Measurements from ENCODE around the gene TLE2. TPM values are rescaled to one million over a fixed set of nuclear protein-coding genes. Genes with fewer than 3 reads are reported as not detected.
A peak's percentile ranks its signal among the peaks of the same experiment; 100 is the strongest.

The TLE2 gene
- total and polyA plus RNA-seq, 2 experiments from 2014 or later, result 36.2 to 71.1 TPM

DNA sequence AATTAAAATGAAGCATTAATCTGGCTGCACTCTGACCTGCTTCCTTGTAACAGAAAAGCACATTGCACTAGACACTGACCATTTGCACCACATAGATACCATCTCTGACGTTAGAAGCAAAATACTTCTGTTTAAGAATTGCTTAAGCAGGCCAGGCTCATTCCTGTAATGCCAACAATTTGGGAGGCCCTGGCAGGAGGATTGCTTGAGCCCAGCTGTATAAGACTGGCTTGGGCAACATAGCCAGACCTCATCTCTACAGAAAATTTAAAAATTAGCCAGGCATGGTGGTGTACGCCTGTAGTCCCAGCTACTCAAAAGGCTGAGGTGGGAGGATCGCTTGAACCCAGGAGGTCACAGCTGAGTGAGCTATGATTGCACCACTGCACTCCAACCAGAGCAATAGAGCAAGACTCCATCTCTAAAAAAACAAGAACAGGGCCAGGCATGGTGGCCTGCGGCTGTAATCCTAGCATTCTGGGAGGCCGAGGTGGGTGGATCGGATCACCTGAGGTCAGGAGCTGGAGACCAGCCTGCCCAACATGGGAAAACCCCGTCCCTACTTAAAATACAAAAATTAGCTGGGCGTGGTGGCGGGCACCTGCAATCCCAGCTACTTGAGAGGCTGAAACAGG, 58.8 kb downstream of the TLE2 start:
- Histone ChIP-seq H3K79me2 (no peaks in the 10 kb centered on the region), H3K9me2 (replicated peaks; ENCODE audit: insufficient read depth) (no peaks in the 10 kb centered on the region), H4K20me1 (ENCODE audit: insufficient read depth, poor library complexity, severe bottlenecking) (no peaks in the 10 kb centered on the region), H3K4me3 (no peak overlapping the region), H3K9me3 (ENCODE audit: low read depth) (no peaks in the 10 kb centered on the region), H2AFZ (no peak overlapping the region), H3K36me3 (replicated peaks; ENCODE audit: insufficient read depth, low read depth) (no peaks in the 10 kb centered on the region), H3K27me3 (no peaks in the 10 kb centered on the region), H3K27ac (no peak overlapping the region), H3K4me1 (ENCODE audit: insufficient read depth) (peaks cover 11% of the 10 kb centered on the region), H3K4me2 (no peak overlapping the region)
- no peak for DNase-seq (ENCODE audit: low spot score)
- no peak for TF ChIP-seq EZH2 (IDR thresholded peaks at IDR 0.05; ENCODE audit: borderline replicate concordance)
- TF ChIP-seq EZH2phosphoT487 (IDR thresholded peaks at IDR 0.05; ENCODE audit: low read depth, severe bottlenecking, unreplicated experiment), result no peak
- TF ChIP-seq, protein P1, sequence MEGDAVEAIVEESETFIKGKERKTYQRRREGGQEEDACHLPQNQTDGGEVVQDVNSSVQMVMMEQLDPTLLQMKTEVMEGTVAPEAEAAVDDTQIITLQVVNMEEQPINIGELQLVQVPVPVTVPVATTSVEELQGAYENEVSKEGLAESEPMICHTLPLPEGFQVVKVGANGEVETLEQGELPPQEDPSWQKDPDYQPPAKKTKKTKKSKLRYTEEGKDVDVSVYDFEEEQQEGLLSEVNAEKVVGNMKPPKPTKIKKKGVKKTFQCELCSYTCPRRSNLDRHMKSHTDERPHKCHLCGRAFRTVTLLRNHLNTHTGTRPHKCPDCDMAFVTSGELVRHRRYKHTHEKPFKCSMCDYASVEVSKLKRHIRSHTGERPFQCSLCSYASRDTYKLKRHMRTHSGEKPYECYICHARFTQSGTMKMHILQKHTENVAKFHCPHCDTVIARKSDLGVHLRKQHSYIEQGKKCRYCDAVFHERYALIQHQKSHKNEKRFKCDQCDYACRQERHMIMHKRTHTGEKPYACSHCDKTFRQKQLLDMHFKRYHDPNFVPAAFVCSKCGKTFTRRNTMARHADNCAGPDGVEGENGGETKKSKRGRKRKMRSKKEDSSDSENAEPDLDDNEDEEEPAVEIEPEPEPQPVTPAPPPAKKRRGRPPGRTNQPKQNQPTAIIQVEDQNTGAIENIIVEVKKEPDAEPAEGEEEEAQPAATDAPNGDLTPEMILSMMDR (IDR thresholded peaks at IDR 0.05; ENCODE audit: poor library complexity), result no peak
- WGBS (ENCODE audit: low lambda C conversion rate, missing lambda C conversion rate), result 89% methylated on average over 9 of the region's 9 CpGs

DNA sequence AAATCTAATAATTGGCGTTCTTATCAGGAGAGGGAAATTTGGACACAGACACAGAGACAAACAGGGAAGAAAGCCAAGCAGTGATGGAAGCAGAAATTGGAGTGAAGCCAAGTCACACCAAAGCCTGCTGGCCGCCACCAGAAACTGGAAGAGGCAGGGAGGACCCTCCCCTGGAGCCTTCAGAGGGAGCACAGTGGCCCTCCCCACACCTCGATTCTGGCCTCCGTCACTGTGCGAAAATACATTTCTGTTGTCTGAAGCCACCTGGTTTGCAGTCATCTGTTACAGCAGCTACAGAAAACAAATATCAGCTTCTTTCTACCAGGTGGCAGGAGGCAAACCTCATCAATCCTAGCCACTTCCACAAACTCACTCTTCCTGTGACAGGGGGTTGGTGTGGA, 60.0 kb downstream of the TLE2 start:
- peak overlapping the region; percentile 56 for H2AFZ ChIP-seq
- H3K4me2 ChIP-seq, result peak overlapping the region; percentile 60
- H3K79me2 ChIP-seq, result no peaks in the 10 kb centered on the region
- no peaks in the 10 kb centered on the region for H3K9me3 ChIP-seq (ENCODE audit: low read depth)
- no peaks in the 10 kb centered on the region for H4K20me1 ChIP-seq (ENCODE audit: insufficient read depth, poor library complexity, severe bottlenecking)
- H3K4me1 ChIP-seq (ENCODE audit: insufficient read depth), result peaks cover 11% of the 10 kb centered on the region
- WGBS (ENCODE audit: low lambda C conversion rate, missing lambda C conversion rate), result 42% methylated on average over 5 of the region's 5 CpGs
- peak overlapping the region; percentile 60 for H3K27ac ChIP-seq
- H3K4me3 ChIP-seq, result no peak overlapping the region
- TF ChIP-seq EZH2 (IDR thresholded peaks at IDR 0.05; ENCODE audit: borderline replicate concordance) (no peak), EZH2phosphoT487 (IDR thresholded peaks at IDR 0.05; ENCODE audit: low read depth, severe bottlenecking, unreplicated experiment) (no peak)
- TF ChIP-seq, protein P1 (IDR thresholded peaks at IDR 0.05; ENCODE audit: poor library complexity), result no peak
- H3K27me3 ChIP-seq, result no peaks in the 10 kb centered on the region
- H3K36me3 ChIP-seq (replicated peaks; ENCODE audit: insufficient read depth, low read depth), result no peaks in the 10 kb centered on the region
- DNase-seq (ENCODE audit: low spot score), result peak; percentile 57
- H3K9me2 ChIP-seq (replicated peaks; ENCODE audit: insufficient read depth), result no peaks in the 10 kb centered on the region

DNA sequence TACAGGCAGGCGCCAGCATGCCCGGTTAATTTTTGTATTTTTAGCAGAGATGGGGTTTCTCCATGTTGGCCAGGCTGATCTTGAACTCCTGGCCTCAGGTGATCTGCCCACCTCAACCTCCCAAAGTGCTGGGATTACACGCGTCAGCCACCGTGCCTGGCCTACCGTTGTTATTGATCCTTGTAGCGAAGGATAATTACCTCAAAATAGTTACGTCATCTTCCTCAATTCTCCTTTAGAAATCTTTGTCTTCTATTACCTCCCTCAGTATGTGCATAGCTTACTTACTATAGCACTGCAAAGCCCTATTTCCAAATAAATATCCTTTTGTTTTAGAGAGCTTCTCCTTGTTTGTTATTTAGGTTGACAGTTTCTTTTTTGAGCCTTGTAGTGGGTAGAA, 61.1 kb downstream of the TLE2 start:
- Histone ChIP-seq H3K27ac (no peak overlapping the region), H3K4me1 (ENCODE audit: insufficient read depth) (peaks cover 11% of the 10 kb centered on the region), H3K4me3 (no peak overlapping the region), H4K20me1 (ENCODE audit: insufficient read depth, poor library complexity, severe bottlenecking) (no peaks in the 10 kb centered on the region), H3K27me3 (no peaks in the 10 kb centered on the region), H3K9me3 (ENCODE audit: low read depth) (no peaks in the 10 kb centered on the region), H3K9me2 (replicated peaks; ENCODE audit: insufficient read depth) (no peaks in the 10 kb centered on the region), H3K36me3 (replicated peaks; ENCODE audit: insufficient read depth, low read depth) (no peaks in the 10 kb centered on the region), H3K79me2 (no peaks in the 10 kb centered on the region), H2AFZ (no peak overlapping the region), H3K4me2 (no peak overlapping the region)
- 86% methylated on average over 8 of the region's 8 CpGs for WGBS (ENCODE audit: low lambda C conversion rate, missing lambda C conversion rate)
- TF ChIP-seq EZH2phosphoT487 (IDR thresholded peaks at IDR 0.05; ENCODE audit: low read depth, severe bottlenecking, unreplicated experiment), result no peak
- TF ChIP-seq EZH2 (IDR thresholded peaks at IDR 0.05; ENCODE audit: borderline replicate concordance), result no peak
- TF ChIP-seq, protein P1 (IDR thresholded peaks at IDR 0.05; ENCODE audit: poor library complexity), result no peak
- DNase-seq (ENCODE audit: low spot score), result no peak
